ENCODE data around the gene KIAA1958. TPM values are rescaled to one million over a fixed set of nuclear protein-coding genes. Genes with fewer than 3 reads are reported as not detected.

The KIAA1958 gene
- polyA plus RNA-seq, 1 of the 3 experiments (the other 2 are of a cell fraction): 1.6 TPM

DNA sequence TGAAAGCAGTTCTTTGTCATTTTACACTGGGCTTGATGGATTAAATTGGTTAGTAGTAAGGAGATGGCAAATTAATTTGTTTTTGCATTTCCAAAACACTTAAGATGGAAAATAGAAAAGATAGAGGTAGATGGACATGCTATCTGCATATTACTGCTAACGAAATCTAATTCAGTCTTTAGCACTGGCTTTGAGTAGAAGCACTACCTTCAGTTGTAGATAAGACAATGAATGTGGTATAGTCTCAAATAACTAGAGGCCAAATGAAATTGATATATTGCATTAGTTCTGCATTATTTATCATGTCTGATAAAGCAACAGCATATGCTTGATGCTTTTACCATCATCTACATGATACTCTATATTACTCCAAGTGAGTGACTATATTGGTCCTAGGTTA lies 33.4 kb downstream of the KIAA1958 start:
- Histone ChIP-seq H3K4me1 (ENCODE audit: control insufficient read depth in 1 of 2, insufficient read depth in 2 of 2, low read depth in 1 of 2, low read length in 1 of 2) (peaks cover 0 to 6% of the 10 kb centered on the region in 2 experiments; a peak in 2 of 4 replicates), H3K9me2 (no peaks in the 10 kb centered on the region), H3K27me3 (ENCODE audit: insufficient read depth) (no peaks in the 10 kb centered on the region), H3K79me2 (ENCODE audit: insufficient read depth) (no peaks in the 10 kb centered on the region; the same call in 1 of the 2 replicates), H3K9ac (no peak overlapping the region), H3K36me3 (replicated peaks in 1 of 2; ENCODE audit: control insufficient read depth in 1 of 2, insufficient read depth in 2 of 2, low read length in 1 of 2) (no peaks in the 10 kb centered on the region), H3F3A (replicated peaks; ENCODE audit: insufficient read depth) (peaks cover 4% of the 10 kb centered on the region), H2AFZ (ENCODE audit: low read depth) (no peak overlapping the region), H4K20me1 (ENCODE audit: insufficient read depth) (no peaks in the 10 kb centered on the region), H3K4me2 (no peak overlapping the region), H3K27ac (ENCODE audit: low read depth in 2 of 2, low read length in 1 of 2) (no peak overlapping the region), H3K4me3 (ENCODE audit: low read depth in 2 of 2, low read length in 1 of 2) (no peak overlapping the region), H3K9me3 (no peaks in the 10 kb centered on the region)
- TF ChIP-seq CHD2 (IDR thresholded peaks at IDR 0.05; ENCODE audit: low read length, partially characterized antibody) (no peak), MXI1 (IDR thresholded peaks at IDR 0.05; ENCODE audit: low read depth, low read length) (no peak), ELF1 (IDR thresholded peaks at IDR 0.05) (no peak), RCOR1 (IDR thresholded peaks at IDR 0.05; ENCODE audit: low read length) (peak; percentile 66; the same call in 1 of the 2 replicates), EP300 (IDR thresholded peaks at IDR 0.05; ENCODE audit: borderline replicate concordance in 1 of 2, low read depth in 1 of 2, low read length in 1 of 2) (peak in 1 of 2 experiments; percentile 63; a peak in 2 of 4 replicates), TAF1 (IDR thresholded peaks at IDR 0.05; ENCODE audit: borderline replicate concordance, low read depth, low read length) (no peak), GATA2 (CRISPR knock-in tag; IDR thresholded peaks at IDR 0.05) (peak; percentile 86)
- ChIA-PET POLR2A (no interaction called here), CTCF (interaction anchor here (0.8 kb wide), 2 partner anchors 11 to 104 kb away, joined by 3 read pairs; no protein-coding TSS in a partner anchor)
- DNase-seq: peak; percentile 24
- WGBS (ENCODE audit: low lambda C conversion rate): 91% methylated on average over 1 of the region's 1 CpG

DNA sequence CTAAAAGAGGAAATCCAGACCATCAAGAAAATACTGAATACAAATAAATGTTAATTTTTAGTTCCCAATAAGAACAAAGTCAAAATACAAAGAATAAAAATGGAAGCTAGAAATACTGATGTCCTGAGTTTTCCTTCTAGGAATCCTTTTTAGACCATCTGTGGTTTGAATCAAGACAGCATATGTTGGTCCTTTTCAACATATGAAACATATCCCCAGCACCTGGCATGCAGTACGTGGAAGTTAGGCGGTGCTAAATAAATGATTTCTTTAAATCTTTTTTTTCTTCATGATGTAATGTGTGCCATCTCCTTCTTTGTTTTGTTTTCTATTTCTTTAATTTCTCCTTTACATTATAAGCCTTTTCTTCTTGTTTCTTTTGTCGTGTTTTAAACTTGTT lies 34.0 kb downstream of the KIAA1958 start:
- H3K79me2 ChIP-seq (ENCODE audit: insufficient read depth): no peaks in the 10 kb centered on the region; the same call in 1 of the 2 replicates
- POLR2A ChIA-PET: no interaction called here
- CTCF ChIA-PET: interaction anchor here (0.8 kb wide), 1 partner anchor 11 kb away, joined by 3 read pairs; no protein-coding TSS in a partner anchor
- H3K9ac ChIP-seq: no peak overlapping the region
- no peaks in the 10 kb centered on the region for H3K9me3 ChIP-seq
- H3K36me3 ChIP-seq (replicated peaks in 1 of 2; ENCODE audit: control insufficient read depth in 1 of 2, insufficient read depth in 2 of 2, low read length in 1 of 2): no peaks in the 10 kb centered on the region
- H3K27me3 ChIP-seq (ENCODE audit: insufficient read depth): no peaks in the 10 kb centered on the region
- H3K9me2 ChIP-seq: no peaks in the 10 kb centered on the region
- TF ChIP-seq GATA2 (CRISPR knock-in tag; IDR thresholded peaks at IDR 0.05) (no peak), MEF2A (IDR thresholded peaks at IDR 0.05; ENCODE audit: borderline replicate concordance, low read depth) (no peak), SMC3 (IDR thresholded peaks at IDR 0.05; ENCODE audit: low read depth, low read length) (no peak), NFIC (IDR thresholded peaks at IDR 0.05; ENCODE audit: borderline replicate concordance) (no peak), EP300 (IDR thresholded peaks at IDR 0.05; ENCODE audit: borderline replicate concordance in 1 of 2, low read depth in 1 of 2, low read length in 1 of 2) (no peak), TEAD4 (IDR thresholded peaks at IDR 0.05; ENCODE audit: borderline replicate concordance, insufficient read depth) (no peak), POLR2AphosphoS5 (IDR thresholded peaks at IDR 0.05; ENCODE audit: low read depth, low read length) (no peak)
- TF ChIP-seq, protein P1, sequence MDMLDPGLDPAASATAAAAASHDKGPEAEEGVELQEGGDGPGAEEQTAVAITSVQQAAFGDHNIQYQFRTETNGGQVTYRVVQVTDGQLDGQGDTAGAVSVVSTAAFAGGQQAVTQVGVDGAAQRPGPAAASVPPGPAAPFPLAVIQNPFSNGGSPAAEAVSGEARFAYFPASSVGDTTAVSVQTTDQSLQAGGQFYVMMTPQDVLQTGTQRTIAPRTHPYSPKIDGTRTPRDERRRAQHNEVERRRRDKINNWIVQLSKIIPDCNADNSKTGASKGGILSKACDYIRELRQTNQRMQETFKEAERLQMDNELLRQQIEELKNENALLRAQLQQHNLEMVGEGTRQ (IDR thresholded peaks at IDR 0.05; ENCODE audit: borderline replicate concordance, low read depth, low read length): no peak
- no peak overlapping the region for H3K4me3 ChIP-seq (ENCODE audit: low read depth in 2 of 2, low read length in 1 of 2)
- WGBS (ENCODE audit: low lambda C conversion rate): 88% methylated on average over 3 of the region's 3 CpGs
- no peak overlapping the region for H2AFZ ChIP-seq (ENCODE audit: low read depth)
- H3K4me1 ChIP-seq (ENCODE audit: control insufficient read depth in 1 of 2, insufficient read depth in 2 of 2, low read depth in 1 of 2, low read length in 1 of 2): peaks cover 0 to 6% of the 10 kb centered on the region in 2 experiments; a peak in 2 of 4 replicates
- H3F3A ChIP-seq (replicated peaks; ENCODE audit: insufficient read depth): peaks cover 4% of the 10 kb centered on the region
- H3K4me2 ChIP-seq: no peak overlapping the region
- DNase-seq: no peak
- H4K20me1 ChIP-seq (ENCODE audit: insufficient read depth): no peaks in the 10 kb centered on the region
- no peak overlapping the region for H3K27ac ChIP-seq (ENCODE audit: low read depth in 2 of 2, low read length in 1 of 2)
